Muscle layer of duodenum (tissue), 2 donors: ENCODE measurements around the gene BRICD5.
A peak's percentile ranks its signal among the peaks of the same experiment; 100 is the strongest.
"Not testable (repeated sequence)": the region's sequence is repeated elsewhere in the genome, so short reads cannot be mapped to it uniquely, and the experiment has no call there.

Experiments
- H3K27ac ChIP-seq: one replicate; pipeline ENCODE4 v1.7.0; 2013; ENCODE audit warnings: mild to moderate bottlenecking, low read length
- H3K27me3 ChIP-seq: one replicate; pipeline ENCODE4 v1.7.0; 2013; ENCODE audit warnings: low read depth, mild to moderate bottlenecking, control low read depth, low read length
- H3K36me3 ChIP-seq, 2 donors: one replicate each; pipeline ENCODE4 v1.7.0; 2013; ENCODE audit warnings: low read length in 2 of 2, control low read depth in 1 of 2, mild to moderate bottlenecking in 1 of 2; ENCODE audit not compliant: insufficient read depth in 2 of 2, control insufficient read depth in 1 of 2
- H3K4me1 ChIP-seq, 2 donors: one replicate each; pipeline ENCODE4 v1.7.0; 2013; ENCODE audit warnings: low read length in 2 of 2, mild to moderate bottlenecking in 2 of 2, control low read depth in 1 of 2, moderate library complexity in 1 of 2; ENCODE audit not compliant: insufficient read depth in 2 of 2, control insufficient read depth in 1 of 2
- H3K4me3 ChIP-seq, 2 donors: one replicate each; pipeline ENCODE4 v1.7.0; 2013; ENCODE audit warnings: low read length in 2 of 2, low read depth in 1 of 2, mild to moderate bottlenecking in 1 of 2
- H3K9me3 ChIP-seq, 2 donors: one replicate each; pipeline ENCODE4 v1.7.0; 2013; ENCODE audit warnings: low read length in 2 of 2, control low read depth in 1 of 2, mild to moderate bottlenecking in 1 of 2; ENCODE audit not compliant: control insufficient read depth in 1 of 2
- donor health status: healthy.

BRICD5 gene

GRCh38 chr16:2205104-2205966 lies 5.3 kb downstream of the BRICD5 start, which contains the start of gene MLST8:
MLST8 (plus strand) TSS chr16:2205454; CDS start chr16:2206086, 632 bp downstream.
- H3K4me3 ChIP-seq, result peak within 1 kb of the TSS; percentile 70 to 76
- peak within 1 kb of the TSS; percentile 51 for H3K27ac ChIP-seq
- H3K36me3 ChIP-seq, result peaks cover 0 to 20% of the 10 kb centered on the region in 2 donors
- H3K27me3 ChIP-seq, result no peaks in the 10 kb centered on the region
- no peaks in the 10 kb centered on the region for H3K9me3 ChIP-seq
- H3K4me1 ChIP-seq, result peaks cover 9 to 19% of the 10 kb centered on the region in 2 donors

GRCh38 chr16:2204416-2205103 lies 6.1 kb downstream of the BRICD5 start:
- peak overlapping the region; percentile 51 for H3K27ac ChIP-seq
- H3K4me3 ChIP-seq, result peak overlapping the region; percentile 70 to 76
- H3K4me1 ChIP-seq, result peaks cover 9 to 19% of the 10 kb centered on the region in 2 donors
- no peaks in the 10 kb centered on the region for H3K27me3 ChIP-seq
- H3K36me3 ChIP-seq, result peaks cover 0 to 20% of the 10 kb centered on the region in 2 donors
- H3K9me3 ChIP-seq, result no peaks in the 10 kb centered on the region

GRCh38 chr16:2203119-2203688 lies 7.5 kb downstream of the BRICD5 start:
- not testable (repeated sequence) for H3K36me3 ChIP-seq, H3K27ac ChIP-seq, H3K4me3 ChIP-seq, H3K27me3 ChIP-seq, H3K9me3 ChIP-seq
- peaks cover 9 to 19% of the 10 kb centered on the region in 2 donors for H3K4me1 ChIP-seq

GRCh38 chr16:2200313-2200712 lies 10.3 kb downstream of the BRICD5 start:
- no peaks in the 10 kb centered on the region for H3K9me3 ChIP-seq
- H3K4me1 ChIP-seq, result peaks cover 3 to 13% of the 10 kb centered on the region in 2 donors
- H3K27ac ChIP-seq, result no peak overlapping the region
- no peaks in the 10 kb centered on the region for H3K36me3 ChIP-seq
- no peak overlapping the region for H3K4me3 ChIP-seq
- peaks cover 17% of the 10 kb centered on the region for H3K27me3 ChIP-seq

- Histone ChIP-seq H3K4me1 (peaks cover 2 to 16% of the 10 kb centered on the region in 2 donors), H3K4me3 (no peak overlapping the region), H3K27ac (no peak overlapping the region), H3K9me3 (no peaks in the 10 kb centered on the region), H3K36me3 (no peaks in the 10 kb centered on the region), H3K27me3 (peaks cover 24% of the 10 kb centered on the region)
These were observed 11.0 kb downstream of the BRICD5 start for GRCh38 chr16:2199621-2200139.

DNA sequence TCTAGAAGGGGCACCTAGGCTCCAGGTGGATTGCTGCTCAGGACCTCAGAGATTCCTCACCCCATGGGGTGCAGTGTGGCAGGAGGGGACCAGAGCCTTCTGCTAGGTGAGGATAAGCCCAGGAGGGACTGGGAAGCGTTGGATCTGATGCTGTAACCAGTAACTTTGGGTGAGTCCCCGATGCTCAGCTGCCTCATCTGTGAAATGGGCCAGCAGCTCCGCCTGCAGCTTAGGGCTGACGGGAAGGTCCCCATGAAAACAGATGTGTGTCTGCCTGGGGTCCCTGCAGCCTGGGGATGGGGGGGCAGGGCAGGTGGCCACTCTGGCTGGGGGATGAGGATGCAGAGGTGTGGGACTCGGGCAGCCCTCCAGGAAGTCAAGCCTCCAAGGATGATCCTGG lies 11.6 kb downstream of the BRICD5 start:
- Histone ChIP-seq H3K36me3 (no peaks in the 10 kb centered on the region), H3K4me3 (no peak overlapping the region), H3K9me3 (no peaks in the 10 kb centered on the region), H3K4me1 (peaks cover 0 to 16% of the 10 kb centered on the region in 2 donors), H3K27ac (no peak overlapping the region), H3K27me3 (peaks cover 29% of the 10 kb centered on the region)

DNA sequence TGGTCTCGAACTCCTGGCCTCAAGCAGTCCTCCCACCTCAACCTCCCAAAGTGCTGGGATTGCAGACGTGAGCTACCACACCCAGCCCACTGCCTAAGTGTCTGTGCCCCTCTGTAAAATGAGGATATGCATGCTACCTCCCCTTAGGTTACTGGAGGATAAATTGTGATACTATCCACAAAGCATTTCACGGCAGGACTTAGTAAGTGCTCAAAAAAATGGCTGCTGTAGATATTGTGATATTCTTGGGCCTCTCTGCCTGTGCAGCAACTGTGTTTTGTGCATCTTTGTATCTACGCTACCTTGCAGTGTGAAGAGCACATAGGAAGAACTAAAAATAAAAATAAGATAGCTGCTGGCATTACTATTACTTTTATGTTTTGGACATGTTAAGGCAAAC lies 12.4 kb downstream of the BRICD5 start:
- Histone ChIP-seq H3K27me3 (peaks cover 29% of the 10 kb centered on the region), H3K27ac (no peak overlapping the region), H3K4me3 (no peak overlapping the region), H3K4me1 (peaks cover 0 to 16% of the 10 kb centered on the region in 2 donors), H3K9me3 (no peaks in the 10 kb centered on the region), H3K36me3 (no peaks in the 10 kb centered on the region)

DNA sequence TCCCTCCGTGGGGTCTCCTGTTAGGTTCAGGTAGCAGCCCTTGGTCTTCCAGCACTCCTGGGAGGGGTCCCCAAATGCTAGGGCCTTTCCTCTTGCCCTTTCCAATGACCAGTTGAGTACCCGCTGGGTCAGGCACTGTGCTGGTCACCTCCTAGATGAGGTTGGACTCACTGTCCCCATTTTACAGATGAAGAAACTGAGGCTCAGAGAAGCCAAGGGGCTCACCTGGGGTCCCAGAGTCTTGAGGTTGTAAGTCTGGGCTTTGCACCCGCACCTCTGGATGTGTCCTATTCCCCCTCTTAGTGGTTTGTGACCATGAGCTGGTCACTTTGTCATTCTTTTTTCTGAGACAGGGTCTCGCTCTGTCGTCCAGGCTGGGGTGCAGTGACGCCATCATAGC lies 12.9 kb downstream of the BRICD5 start:
- H3K27me3 ChIP-seq, result peaks cover 29% of the 10 kb centered on the region
- H3K36me3 ChIP-seq, result no peaks in the 10 kb centered on the region
- H3K4me3 ChIP-seq, result no peak overlapping the region
- H3K9me3 ChIP-seq, result no peaks in the 10 kb centered on the region
- H3K4me1 ChIP-seq, result peaks cover 0 to 16% of the 10 kb centered on the region in 2 donors
- no peak overlapping the region for H3K27ac ChIP-seq

DNA sequence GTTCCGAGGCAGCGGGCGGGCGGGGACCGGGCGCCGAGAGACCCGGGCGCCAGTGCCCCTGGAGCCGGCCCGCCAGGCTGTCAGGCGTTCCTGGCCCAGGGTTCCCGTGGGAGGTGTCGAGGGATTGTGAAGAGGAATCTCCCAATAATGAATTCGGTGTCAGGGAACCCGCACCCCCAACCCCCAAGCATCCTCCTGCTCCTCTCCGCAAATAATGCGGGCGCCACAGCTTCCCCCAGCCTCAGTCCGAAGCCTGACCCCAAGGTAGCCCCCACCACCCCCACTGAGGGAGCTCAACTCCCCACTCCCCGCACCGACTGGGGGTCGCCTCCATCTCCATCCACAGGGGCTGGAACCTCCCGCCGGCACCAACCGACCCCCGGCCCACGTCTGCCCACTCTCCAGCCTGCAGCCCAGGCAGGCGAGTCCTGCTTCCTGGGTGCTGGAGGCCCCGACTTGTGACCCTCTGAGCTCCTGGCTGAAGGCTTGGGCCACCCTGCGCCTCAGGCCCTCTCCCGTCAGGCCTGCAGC lies 13.6 kb downstream of the BRICD5 start:
- Histone ChIP-seq H3K4me3 (no peak overlapping the region), H3K27ac (no peak overlapping the region), H3K4me1 (peaks cover 0 to 16% of the 10 kb centered on the region in 2 donors), H3K9me3 (no peaks in the 10 kb centered on the region), H3K27me3 (peaks cover 29% of the 10 kb centered on the region), H3K36me3 (no peaks in the 10 kb centered on the region)

DNA sequence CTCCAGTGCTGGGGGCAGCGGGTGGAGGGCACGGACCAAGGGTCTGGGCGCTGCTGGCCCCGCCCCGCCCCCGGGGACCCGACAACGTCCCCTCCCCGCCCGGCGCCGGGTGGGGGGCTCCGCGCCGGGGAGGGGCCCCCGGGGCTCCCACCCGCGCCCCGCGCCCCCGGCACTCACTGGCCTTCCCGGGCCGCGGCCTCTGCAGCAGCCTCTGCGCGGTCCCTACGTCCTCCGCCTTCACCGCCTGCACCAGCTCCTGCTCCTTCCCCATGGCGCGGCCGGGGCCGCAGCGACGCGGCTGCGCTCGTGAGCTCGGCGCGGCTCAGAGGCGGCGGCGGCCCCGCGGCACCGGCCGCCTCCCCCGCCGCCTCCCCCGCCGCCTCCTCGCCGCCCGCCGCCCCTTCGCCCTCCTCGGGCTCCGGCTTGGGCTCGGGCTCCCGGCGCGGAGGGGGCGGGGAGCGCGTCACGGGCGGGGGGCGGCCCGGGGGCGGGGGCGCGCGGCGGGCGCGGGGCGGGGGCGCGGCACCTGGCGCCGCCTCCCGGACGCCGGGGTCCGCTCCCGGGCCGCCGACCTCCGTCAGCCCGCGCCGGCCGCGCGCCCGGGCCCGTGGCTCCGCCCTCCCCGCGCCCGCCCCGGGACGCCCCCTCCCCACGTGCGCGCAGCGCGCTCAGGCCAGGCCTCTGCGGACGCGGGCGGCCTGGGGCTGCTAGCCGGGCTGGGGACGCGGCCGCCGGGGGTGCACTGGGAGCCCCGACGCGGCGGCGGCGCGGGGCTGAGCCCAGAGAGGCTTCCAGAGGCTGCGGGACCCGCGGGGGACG lies 14.3 kb downstream of the BRICD5 start, which contains the start of gene CASKIN1:
Gene CASKIN1 (minus strand): TSS at position 444 of the 819 bp plus-strand sequence. CDS start 173 bp downstream, at position 271.
- no peaks in the 10 kb centered on the region for H3K36me3 ChIP-seq
- H3K27me3 ChIP-seq, result peaks cover 29% of the 10 kb centered on the region
- H3K27ac ChIP-seq, result no peak within 1 kb of the TSS
- no peaks in the 10 kb centered on the region for H3K9me3 ChIP-seq
- peak within 1 kb of the TSS in 1 of 2 donors; percentile 26 for H3K4me3 ChIP-seq
- H3K4me1 ChIP-seq, result peaks cover 0 to 16% of the 10 kb centered on the region in 2 donors
